ENCODE measurements around the gene TMEM132C.
"Not testable (repeated sequence)": the region's sequence is repeated elsewhere in the genome, so short reads cannot be mapped to it uniquely, and the experiment has no call there.

TMEM132C gene

GRCh38 chr12:128267131-128267622 is at the start of gene TMEM132C:
Gene TMEM132C (plus strand): TSS chr12:128267170. CDS start chr12:128267403, 233 bp downstream.
- DNase-seq = no peak

- DNase-seq = no peak
Measured at GRCh38 chr12:128224226-128224625, 42.7 kb upstream of the TMEM132C start.

- DNase-seq = no peak
Measured at GRCh38 chr12:128228581-128228980, 38.4 kb upstream of the TMEM132C start.

GRCh38 chr12:128235635-128236417 is 31.1 kb upstream of the TMEM132C start:
- DNase-seq = no peak

- DNase-seq = no peak
Measured at GRCh38 chr12:128236525-128236924, 30.4 kb upstream of the TMEM132C start.

- DNase-seq = no peak
Measured at GRCh38 chr12:128240745-128241144, 26.2 kb upstream of the TMEM132C start.

- DNase-seq = no peak
Measured at GRCh38 chr12:128245121-128245520, 21.8 kb upstream of the TMEM132C start.

- DNase-seq = no peak
Measured at GRCh38 chr12:128245905-128246304, 21.1 kb upstream of the TMEM132C start.

GRCh38 chr12:128250096-128250495 is 16.9 kb upstream of the TMEM132C start:
- no peak for DNase-seq

GRCh38 chr12:128253829-128254228 is 13.1 kb upstream of the TMEM132C start:
- not testable (repeated sequence) for DNase-seq

- DNase-seq = no peak
Measured at GRCh38 chr12:128258866-128259555, 8.0 kb upstream of the TMEM132C start.

GRCh38 chr12:128259556-128260070 is 7.4 kb upstream of the TMEM132C start:
- DNase-seq = no peak

GRCh38 chr12:128261757-128262156 is 5.2 kb upstream of the TMEM132C start:
- no peak for DNase-seq

- DNase-seq = no peak
Measured at GRCh38 chr12:128265566-128265965, 1.4 kb upstream of the TMEM132C start.

GRCh38 chr12:128266086-128266485 is 884 bp upstream of the TMEM132C start:
- DNase-seq = no peak

- DNase-seq = no peak
Measured at GRCh38 chr12:128266541-128267130, 334 bp upstream of the TMEM132C start.

- DNase-seq = no peak
Measured at GRCh38 chr12:128267651-128268378, 845 bp downstream of the TMEM132C start.

GRCh38 chr12:128268379-128268995 is 1.5 kb downstream of the TMEM132C start:
- DNase-seq = no peak

- no peak for DNase-seq
Measured at GRCh38 chr12:128269181-128269591, 2.2 kb downstream of the TMEM132C start.

GRCh38 chr12:128276471-128276870 is 9.5 kb downstream of the TMEM132C start:
- DNase-seq = no peak

- DNase-seq = no peak
Measured at GRCh38 chr12:128286970-128287369, 20.0 kb downstream of the TMEM132C start.

- DNase-seq = no peak
Measured at GRCh38 chr12:128288357-128288756, 21.4 kb downstream of the TMEM132C start.

Data from COR-L47 (cell line).